HG03565 (cell line): ENCODE results near the gene P2RX5.
"Not testable (repeated sequence)": the region's sequence is repeated elsewhere in the genome, so short reads cannot be mapped to it uniquely, and the experiment has no call there.

Source experiments
- ATAC-seq: cut with Tn5 transposase; IDR thresholded peaks from one replicate; pipeline ENCODE4 v1.9.1; 2021; ENCODE audit warnings: mild to moderate bottlenecking, moderate library complexity; ENCODE audit not compliant: unreplicated experiment

Gene P2RX5

DNA sequence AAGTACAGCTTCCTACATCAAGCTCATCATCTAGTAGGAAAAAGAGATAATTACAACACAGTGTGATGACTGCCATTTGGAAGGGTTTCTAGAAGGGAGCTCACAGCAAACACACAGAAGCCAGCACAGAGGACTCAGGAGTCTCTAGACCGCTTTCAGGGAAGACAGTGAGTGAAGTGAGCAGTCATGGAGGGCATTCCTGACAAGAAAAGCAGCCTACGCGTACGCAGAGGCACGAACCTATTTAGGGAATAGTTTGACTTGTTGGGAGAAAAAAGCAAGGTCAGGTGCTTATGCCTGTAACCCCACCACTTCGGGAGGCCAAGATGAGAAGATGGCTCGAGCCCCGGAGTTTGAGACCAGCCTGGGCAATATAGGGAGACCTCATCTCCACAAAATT, 19.3 kb upstream of the P2RX5 start:
- no peak for ATAC-seq

DNA sequence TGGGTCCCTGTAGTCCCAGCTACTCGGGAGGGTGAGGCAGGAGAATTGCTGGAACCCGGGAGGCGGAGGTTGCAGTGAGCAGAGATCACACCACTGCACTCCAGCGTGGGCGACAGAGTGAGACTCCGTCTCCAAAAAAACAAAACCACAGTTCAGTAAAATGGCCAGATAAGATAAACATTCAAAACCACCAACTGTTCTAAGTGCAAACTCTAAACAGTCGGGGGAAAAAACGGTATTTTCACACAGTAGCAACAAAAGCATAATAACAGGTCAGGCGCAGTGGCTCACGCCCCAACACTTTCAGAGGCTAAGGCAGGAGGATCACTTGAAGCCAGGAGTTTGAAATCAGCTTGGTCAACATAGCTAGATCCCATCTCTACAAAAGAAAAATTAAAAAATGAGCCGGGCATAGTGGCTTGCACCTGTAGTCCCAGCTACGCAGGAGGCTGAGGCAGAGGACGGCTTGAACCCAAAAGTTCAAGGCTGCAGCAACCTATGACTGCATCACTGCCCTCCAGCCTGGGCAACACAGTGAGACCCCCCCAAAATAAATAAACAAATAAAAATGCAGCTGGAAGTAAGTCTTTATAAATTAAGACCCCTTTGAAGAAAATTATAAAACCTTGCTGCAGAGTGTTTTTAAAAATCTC, 17.0 kb upstream of the P2RX5 start:
- ATAC-seq, result no peak

DNA sequence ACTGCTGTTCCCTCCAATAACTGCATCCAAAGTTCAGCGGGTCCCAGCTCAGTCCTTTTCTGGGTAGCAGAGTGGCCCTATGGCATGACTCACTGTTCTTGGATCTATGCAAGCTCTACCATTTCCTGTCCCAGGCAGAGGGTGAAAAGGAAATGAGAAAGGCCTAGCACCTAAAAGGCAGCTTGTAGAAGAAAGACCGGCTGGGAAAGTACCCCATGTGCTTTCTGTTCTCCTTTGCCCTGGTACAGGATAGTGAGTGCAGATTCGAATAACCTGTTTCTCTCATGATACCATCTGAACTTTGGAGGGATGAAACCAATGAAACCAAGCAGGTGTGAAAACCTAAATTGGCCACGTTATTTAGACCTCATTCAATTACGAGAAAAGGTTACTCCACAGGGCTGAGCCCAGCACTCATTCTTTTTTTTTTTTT, 15.0 kb upstream of the P2RX5 start:
- peak; percentile 94 for ATAC-seq

DNA sequence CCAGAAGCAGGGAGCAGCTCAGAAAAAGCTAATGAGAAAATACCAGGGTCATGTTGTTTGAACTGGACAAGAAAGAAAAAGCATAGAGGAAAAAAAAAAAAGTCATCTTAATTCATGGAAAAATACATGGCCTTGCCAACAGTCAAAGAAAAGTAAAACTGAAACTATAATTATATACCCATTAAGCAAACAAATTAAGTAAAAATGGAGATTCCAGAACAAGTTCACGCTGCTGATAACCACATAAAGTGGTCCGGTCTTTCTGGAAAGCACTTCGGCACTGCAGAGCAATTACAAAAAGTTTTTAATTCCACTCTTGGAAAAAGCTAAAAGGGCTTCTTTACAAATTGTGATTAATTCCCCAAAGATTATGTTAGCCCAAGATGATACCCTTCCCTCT, 12.4 kb upstream of the P2RX5 start:
- no peak for ATAC-seq

DNA sequence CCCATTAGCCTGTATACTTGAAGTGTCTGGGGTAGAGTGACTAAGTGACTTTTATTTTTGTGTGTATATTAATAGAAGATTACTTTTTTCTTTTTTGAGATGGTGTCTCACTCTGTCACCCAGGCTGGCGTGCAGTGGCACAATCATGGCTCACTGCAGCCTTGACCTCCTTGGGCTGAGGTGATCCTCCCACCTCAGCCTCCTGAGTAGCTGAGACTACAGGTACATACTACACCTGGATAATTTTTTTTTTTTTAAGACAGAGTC, 9.7 kb upstream of the P2RX5 start:
- ATAC-seq, result not testable (repeated sequence)

DNA sequence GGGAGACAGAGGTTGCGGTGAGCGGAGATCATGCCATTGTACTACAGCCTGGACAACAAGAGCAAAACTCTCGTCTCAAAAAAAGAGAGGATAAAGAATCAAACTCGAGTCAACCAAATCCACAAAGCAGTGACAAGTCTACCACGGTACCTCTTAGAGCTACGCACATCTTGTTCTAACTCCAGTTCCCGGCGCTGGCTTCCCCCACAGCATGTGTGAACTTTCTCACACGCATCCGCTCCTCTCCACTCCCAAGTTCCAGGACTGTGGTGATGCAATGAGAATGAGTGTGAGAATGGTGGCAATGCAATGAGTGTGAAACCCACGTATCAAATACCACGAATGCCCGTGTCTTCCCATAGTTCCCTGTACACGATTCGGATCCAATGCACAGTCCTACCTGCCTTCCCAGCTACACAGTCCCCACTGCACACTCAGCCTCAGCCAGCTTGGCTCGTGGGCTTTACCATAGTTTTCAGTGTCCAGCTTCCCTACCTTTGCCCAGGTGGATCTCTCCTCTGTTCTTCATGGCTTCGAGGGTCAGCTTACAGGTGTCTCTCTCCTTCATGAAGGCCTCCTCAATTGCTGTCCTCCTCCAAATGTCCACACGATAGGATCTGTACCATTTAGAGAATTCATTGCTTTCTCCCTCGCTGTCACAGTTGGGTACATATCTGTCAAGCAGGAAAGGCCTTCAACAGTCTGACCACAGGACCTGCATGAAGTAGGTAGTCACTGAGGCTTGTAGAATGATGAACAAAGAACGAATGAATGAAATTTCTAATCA, 9.2 kb upstream of the P2RX5 start:
- no peak for ATAC-seq

DNA sequence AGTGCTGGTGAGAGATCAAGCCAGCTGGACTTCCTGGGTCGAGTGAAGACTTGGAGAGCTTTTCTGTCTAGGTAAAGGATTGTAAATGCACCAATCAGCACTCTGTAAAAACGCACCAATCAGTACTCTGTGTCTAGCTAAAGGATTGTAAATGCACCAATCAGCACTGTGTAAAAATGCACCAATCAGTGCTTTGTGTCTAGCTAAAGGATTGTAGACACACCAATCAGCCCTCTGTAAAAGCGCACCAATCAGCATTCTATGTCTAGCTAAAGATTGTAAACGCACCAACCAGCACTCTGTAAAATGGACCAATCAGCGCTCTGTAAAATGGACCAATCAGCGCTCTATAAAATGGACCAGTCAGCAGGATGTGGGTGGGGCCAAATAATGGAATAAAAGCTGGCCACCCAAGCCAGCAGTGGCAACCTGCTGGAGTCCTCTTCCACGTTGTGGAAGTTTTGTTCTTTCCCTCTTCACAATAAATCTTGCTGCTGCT, 6.1 kb upstream of the P2RX5 start:
- not testable (repeated sequence) for ATAC-seq

DNA sequence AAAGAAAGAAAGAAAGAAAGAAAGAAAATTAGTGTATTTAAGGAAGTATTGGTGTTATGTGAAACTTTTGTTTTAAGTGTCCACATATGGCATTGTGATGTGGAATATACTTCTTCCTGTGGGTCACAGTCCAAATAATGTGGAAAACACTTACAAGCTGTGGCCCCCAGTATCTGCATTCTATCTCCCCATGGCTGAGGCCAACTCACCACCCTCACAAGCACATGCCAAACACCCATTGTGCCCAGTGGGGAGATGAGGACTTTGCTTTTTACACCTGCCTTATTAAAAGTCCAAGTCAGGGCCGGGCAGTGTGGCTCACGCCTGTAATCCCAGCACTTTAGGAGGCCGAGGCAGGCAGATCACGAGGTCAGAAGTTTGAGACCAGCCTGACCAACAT, 4.0 kb upstream of the P2RX5 start:
- no peak for ATAC-seq

DNA sequence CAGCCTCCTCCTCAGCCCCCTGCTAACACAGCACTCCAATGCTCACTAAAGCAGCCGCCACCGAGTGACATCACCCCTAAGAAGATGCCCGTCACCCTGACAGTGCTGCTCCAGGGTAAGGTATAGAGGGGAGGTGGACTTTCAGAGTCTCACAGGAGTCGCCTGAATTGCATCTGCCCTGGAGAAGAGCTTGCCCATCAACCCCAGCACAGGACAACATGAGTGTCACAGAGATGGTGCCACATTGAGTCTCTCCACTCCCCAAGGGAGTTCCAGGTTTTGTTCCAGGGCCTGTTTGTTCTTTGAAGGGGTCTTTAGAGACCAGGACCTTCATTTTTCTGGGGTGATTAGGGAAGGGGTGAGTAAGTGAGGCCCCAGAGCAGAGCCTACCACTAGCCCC, 2.2 kb upstream of the P2RX5 start:
- ATAC-seq, result no peak

DNA sequence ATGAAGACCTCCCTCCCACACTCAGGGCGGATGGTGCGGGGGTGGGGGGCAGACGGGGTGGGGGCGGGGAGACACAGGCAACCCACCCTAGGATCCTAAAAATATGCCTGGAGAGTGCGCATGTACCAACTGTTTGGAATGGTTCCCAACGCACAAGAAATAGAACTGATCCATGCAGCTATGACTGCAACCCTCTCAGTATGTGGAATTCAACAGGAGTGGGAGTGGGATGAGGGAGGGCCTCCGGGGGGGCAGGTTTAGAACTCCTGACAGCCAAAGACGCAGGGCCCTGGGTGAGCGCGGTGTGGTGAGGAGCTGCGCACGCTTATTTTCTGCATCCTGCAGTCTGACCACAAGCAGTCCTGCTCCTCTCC, 1.1 kb upstream of the P2RX5 start:
- no peak for ATAC-seq

DNA sequence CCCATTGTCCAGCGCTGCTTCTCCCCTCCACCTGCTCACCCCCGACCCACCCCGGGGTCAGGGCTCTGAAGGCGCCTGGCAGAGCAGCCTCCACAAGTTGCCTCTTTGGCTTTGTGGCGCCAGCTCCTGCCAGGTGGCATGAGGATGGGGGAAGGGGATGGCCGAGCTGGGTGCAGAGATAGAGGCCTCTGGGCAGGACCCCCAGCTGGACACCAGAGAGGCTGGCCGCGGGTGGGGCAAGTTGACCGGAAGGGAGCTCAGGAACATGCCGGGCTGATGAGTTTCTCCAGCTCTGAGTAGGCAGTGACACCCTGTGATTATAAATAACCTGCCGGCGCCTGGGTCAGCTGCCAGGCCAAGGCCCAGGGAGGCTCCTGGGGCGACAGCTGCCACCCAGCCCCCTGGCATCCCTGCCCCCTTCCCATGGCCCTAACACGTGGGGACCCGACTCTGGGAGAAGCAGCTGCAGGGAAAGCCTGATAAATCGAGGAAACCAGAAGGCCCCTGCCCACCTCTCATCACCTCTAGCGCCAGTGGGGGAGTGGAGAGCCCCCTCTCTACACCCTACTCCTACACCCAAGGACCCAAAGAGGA, 729 bp downstream of the P2RX5 start:
- ATAC-seq, result no peak

DNA sequence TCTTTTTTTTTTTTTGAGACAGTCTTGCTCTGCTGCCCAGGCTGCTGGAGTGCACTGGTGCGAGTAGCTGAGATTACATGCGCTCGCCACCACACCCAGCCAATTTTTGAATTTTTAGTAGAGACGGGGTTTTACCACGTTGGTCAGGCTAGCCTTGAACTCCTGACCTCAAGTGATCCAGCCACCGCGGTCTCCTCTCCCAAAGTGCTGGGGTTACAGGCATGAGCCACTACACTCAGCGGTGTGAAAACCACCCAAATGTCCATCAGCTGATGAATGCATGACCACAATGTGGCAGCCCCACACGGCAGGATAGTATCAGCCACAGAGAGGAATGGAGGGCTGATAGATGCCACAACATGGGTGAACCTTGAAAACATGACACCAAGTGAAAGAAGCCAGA, 2.1 kb downstream of the P2RX5 start:
- ATAC-seq, result peak; percentile 54

DNA sequence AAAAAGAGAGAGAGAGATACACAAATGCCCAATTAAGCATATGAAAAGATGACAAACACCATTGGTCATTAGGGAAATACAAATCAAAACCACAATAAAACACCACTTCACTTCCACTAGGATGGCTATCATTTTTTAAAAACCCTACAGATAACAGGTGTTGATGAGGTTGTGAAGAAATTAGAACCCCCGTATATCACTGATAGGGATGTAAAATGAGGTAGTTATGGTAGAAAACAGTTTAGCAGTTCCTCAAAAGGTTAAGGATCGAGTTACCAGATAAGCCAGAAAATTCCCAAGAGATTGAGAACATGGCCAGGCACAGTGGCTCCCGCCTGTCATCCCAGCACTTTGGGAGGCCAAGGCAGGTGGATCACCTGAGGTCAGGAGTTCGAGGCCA, 2.8 kb downstream of the P2RX5 start:
- no peak for ATAC-seq

DNA sequence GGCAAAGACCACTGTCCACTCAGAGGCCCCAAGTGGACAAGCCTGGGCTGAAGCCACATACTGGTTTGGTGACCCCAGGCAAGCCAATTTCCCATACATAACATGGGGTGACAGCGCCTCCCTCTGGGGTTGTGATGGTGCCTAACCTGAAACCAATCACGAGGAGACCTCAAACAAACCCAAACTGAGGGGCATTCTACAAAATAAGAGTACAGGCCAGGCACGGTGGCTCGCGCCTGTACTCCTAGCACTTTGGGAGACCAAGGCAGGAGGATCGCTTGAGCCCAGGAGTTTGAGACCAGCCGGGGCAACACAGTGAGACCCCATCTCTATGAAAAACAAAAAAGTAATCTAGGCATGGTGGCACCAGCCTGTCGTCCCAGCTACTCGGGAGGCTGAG, 3.6 kb downstream of the P2RX5 start:
- no peak for ATAC-seq

DNA sequence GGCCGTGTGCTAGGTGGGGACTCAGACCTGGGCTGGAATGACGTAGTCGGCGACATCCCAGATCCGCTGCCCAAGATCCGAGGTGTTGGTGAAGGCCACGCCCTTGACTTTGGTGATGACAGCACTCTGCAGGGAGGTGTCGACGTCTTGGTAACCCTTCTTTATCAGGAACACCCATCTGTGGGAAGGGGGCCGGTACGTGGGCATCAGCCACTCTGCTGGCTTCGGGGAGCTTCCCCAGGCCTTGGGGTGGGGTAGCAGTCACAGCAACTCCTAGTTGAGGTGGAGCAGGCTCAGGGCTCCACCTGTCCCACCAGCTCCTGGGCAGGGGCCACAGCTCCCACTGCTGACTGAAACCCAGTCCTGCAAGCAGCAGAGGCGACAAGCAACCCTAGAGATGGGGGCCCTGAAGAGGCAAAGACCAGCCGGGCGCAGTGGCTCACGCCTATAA, 4.3 kb downstream of the P2RX5 start:
- ATAC-seq, result no peak

DNA sequence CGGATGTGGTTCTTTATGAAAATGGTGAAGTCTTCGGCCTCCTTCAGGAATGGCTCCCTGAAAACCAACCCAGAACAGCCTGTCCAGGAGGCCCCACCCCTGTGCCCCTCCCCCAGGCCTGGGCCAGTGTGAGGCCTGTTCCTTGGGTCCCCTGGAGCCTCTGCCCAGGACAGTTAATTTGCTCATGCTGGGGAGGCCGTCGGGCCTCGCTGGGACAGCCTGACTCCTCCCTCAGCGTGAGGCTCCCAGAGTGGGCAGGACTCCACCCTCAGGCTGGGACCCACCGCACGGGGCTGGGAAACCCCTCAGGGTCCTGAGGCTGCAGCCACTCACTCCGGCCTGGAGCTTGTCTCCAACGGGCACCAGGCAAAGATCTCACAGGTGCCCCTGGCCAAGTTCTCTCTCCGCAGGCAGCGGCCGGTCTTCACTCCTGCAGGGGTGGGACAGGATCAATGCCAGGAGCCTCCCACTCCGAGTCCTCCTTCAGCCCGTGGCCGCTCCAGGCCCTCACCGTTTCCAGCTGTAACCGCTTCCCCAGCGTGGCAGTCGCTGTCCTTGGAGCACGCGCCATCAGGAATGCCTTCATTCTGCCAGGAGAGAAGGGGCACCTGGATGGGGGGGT, 5.8 kb downstream of the P2RX5 start:
- no peak for ATAC-seq

DNA sequence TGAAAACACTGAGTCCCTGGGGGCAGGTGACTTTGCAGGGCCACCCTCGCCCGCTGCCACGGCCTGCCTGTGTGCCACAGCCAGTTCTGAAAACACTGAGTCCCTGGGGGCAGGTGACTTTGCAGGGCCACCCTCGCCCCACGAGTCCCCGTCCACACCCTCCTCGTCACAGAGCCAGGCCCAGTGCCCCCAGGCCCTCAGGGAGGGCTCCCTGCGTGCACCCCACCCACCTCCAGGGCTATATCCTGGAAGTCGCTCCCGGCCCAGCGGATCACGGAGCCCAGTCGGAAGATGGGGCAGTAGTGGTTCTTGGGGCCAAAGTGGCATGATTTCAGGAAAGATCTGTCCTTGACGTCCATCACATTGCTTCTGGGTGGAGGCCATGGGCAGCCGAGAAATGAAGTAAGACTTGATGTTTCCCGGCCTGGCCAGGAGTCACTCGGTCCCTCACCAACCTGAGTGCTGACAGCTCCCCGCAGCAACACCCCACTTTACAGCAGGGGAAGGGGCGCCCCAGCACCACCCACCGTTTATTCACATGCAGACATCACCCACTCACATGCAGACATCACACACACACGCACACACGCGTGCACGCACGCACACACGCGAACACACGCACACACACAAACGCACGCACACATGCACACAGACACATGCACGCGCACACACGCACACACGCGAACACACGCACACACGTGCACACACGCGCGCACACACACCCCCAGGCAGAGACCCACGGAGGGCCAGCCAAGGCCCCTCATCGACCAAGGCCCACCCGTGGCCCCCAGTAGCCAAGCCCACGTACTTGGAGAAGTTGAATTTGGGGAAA, 6.5 kb downstream of the P2RX5 start:
- no peak for ATAC-seq

DNA sequence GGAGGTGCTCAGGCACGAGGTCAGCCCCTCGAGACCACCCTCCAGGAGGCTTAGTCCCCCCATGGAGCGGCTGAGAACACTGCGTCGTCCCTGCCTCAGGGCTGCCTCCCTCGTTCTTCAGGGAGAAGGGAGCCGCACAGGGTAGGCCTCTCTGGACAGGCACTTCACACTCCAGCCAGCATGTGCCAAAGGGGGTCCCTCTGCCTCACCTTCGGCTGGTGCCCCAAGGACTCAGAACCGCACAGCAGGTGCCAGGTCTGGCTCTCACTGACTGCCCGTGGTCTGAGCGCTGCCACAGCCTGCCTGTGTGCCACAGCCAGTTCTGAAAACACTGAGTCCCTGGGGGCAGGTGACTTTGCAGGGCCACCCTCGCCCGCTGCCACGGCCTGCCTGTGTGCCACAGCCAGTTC, 7.1 kb downstream of the P2RX5 start:
- ATAC-seq, result no peak

DNA sequence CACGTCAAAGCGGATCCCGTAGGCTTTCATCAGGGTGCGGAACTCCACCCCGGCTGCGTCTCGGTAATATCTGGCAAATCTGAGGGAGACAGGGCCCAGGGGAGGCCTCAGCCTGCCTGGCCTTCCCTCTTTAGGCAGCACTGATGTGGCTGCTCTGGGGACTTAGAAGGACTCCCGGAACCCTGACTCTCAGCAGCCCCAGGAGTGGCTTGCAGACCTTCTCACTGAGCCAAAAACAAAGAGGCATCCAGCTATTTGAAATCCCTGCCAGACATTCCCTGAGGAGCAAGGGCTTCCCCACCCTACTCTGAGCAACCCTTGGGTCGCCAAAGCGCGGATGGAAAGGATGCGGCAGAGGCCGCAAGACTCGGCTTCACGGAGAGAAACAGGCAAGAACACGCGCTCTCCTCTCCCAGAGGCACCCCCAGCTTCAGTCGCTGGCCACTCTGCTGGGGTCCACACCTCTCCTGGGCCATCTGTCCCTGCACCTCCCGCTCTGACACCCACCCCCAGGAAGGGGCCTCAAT, 7.9 kb downstream of the P2RX5 start:
- ATAC-seq, result no peak

DNA sequence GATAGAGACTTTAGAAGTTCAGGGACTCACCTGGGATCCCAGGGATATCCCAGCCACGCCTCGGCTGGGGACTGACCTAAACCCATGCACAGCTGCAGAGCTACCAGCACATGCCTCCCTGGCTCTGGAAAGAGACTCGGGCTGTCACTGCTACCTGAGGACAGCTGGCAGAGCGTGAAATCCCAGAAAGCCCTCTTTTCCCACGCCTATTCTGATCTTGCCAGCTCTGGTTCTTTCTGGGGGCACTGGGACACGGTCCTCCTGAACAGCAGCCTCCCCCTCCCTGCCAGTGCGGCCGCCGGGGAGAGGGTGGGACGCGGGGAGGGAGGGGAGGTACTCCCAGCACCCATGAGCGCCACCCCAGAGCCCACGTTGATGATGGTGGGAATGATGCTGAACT, 10.8 kb downstream of the P2RX5 start:
- ATAC-seq, result no peak

DNA sequence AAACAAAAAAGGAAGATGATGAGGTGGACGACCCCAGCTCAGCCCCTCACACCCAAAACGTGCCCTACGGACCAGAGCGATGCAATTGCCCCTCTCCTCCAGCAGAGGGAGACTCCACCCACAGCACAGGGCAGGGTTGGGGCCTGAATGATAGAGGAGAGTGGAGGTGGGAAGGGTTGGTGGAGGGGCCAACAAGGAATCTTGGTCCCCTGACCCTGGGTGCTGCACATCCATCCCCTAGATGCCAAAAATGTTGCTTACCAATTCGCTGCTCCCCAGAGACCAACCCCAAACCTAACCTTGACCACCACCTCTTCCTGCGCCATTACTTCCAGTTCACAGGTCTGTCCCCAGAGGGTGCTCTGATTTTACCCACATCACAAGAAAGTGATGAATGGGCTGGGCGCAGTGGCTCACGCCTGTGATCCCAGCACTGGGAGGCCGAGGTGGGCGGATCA, 12.9 kb downstream of the P2RX5 start:
- ATAC-seq, result no peak
